HL-60 (cell line): ENCODE results near the gene CTNNA3.

ENCODE experiments used
- DNase-seq, 2 experiments: peaks; one replicate each; pipeline ENCODE4 v3.0.0-alpha.2; 2010 to 2020; ENCODE audit warnings: low read depth in 1 of 2, low spot score in 1 of 2
- H3K27ac ChIP-seq: fragments of 250-450 bp; sonication (Bioruptor Pico); replicated peaks from 2 replicates; pipeline ENCODE4 v1.5.1; 2020; ENCODE audit warnings: mild to moderate bottlenecking, moderate library complexity
- H3K27me3 ChIP-seq: fragments of 250-450 bp; sonication (Bioruptor Pico); 2 replicates; pipeline ENCODE4 v1.5.1; 2021; ENCODE audit warnings: mild to moderate bottlenecking, moderate library complexity; ENCODE audit not compliant: insufficient read depth, poor library complexity, severe bottlenecking
- H3K4me3 ChIP-seq: replicated peaks from 2 replicates; pipeline ENCODE4 v1.5.1; 2011; ENCODE audit warnings: mild to moderate bottlenecking, control low read depth, low read length; ENCODE audit not compliant: insufficient read depth
- CTCF ChIP-seq: IDR thresholded peaks from one replicate; pipeline ENCODE4 v1.5.1; 2011; ENCODE audit warnings: low read length, control low read depth, inconsistent platforms; ENCODE audit not compliant: insufficient read depth
- GABPA ChIP-seq: IDR thresholded peaks from 2 replicates; pipeline ENCODE4 v1.6.1; 2012; ENCODE audit warnings: low read depth
- POLR2AphosphoS5 ChIP-seq: IDR thresholded peaks from 2 replicates; pipeline ENCODE4 v1.6.1; 2012; ENCODE audit warnings: low read depth
- REST ChIP-seq: IDR thresholded peaks from 2 replicates; pipeline ENCODE4 v1.6.1; 2012; ENCODE audit warnings: low read depth; ENCODE audit not compliant: insufficient replicate concordance
- SPI1 ChIP-seq: IDR thresholded peaks from 2 replicates; pipeline ENCODE4 v1.6.1; 2012; ENCODE audit warnings: low read depth, mild to moderate bottlenecking, borderline replicate concordance

CTNNA3 gene

GRCh38 chr10:66823301-66823700 is 872.7 kb downstream of the CTNNA3 start:
- no peak for DNase-seq
- Histone ChIP-seq H3K27ac (no peak overlapping the region), H3K4me3 (no peak overlapping the region), H3K27me3 (no peaks in the 10 kb centered on the region)
- TF ChIP-seq CTCF, result no peak
- TF ChIP-seq REST, result no peak
- TF ChIP-seq POLR2AphosphoS5, result no peak
- TF ChIP-seq SPI1, result no peak

- TF ChIP-seq POLR2AphosphoS5, result no peak
- no peak for TF ChIP-seq REST
- TF ChIP-seq CTCF, result no peak
- TF ChIP-seq GABPA, result no peak
- TF ChIP-seq SPI1, result no peak
- Histone ChIP-seq H3K4me3 (no peak overlapping the region), H3K27me3 (no peaks in the 10 kb centered on the region), H3K27ac (no peak overlapping the region)
- no peak for DNase-seq
Measured at GRCh38 chr10:66822801-66823200, 873.2 kb downstream of the CTNNA3 start.

GRCh38 chr10:66819691-66820090 is 876.3 kb downstream of the CTNNA3 start:
- no peaks in the 10 kb centered on the region for H3K27me3 ChIP-seq
- DNase-seq, result no peak
- no peak for TF ChIP-seq GABPA
- no peak overlapping the region for H3K27ac ChIP-seq
- no peak overlapping the region for H3K4me3 ChIP-seq

GRCh38 chr10:66813122-66813521 is 882.9 kb downstream of the CTNNA3 start:
- Histone ChIP-seq H3K27ac (no peak overlapping the region), H3K4me3 (no peak overlapping the region), H3K27me3 (no peaks in the 10 kb centered on the region)
- TF ChIP-seq GABPA (no peak), CTCF (no peak), SPI1 (no peak), REST (no peak), POLR2AphosphoS5 (no peak)
- no peak for DNase-seq
